GM12892 (cell line): ENCODE data around the gene KMT5B.

Source experiments
- DNase-seq: peaks from one replicate; pipeline ENCODE4 v3.0.0; 2011; ENCODE audit not compliant: insufficient read length
- FAIRE-seq: peaks from 2 replicates; lab custom pipeline; 2011; peaks lifted over from hg19 to GRCh38; lab: Jason Lieb, UNC
- POLR2A ChIP-seq: IDR thresholded peaks from 2 replicates; pipeline ENCODE4 v1.6.1; 2011; ENCODE audit warnings: low read depth, low read length, control low read depth
- POLR2AphosphoS5 ChIP-seq: IDR thresholded peaks from 2 replicates; pipeline ENCODE4 v1.6.1; 2011; ENCODE audit warnings: low read depth, low read length, control low read depth
- TAF1 ChIP-seq: IDR thresholded peaks from 2 replicates; pipeline ENCODE4 v1.6.1; 2011; ENCODE audit warnings: low read depth, mild to moderate bottlenecking, control low read depth, low read length, borderline replicate concordance

Gene KMT5B

DNA sequence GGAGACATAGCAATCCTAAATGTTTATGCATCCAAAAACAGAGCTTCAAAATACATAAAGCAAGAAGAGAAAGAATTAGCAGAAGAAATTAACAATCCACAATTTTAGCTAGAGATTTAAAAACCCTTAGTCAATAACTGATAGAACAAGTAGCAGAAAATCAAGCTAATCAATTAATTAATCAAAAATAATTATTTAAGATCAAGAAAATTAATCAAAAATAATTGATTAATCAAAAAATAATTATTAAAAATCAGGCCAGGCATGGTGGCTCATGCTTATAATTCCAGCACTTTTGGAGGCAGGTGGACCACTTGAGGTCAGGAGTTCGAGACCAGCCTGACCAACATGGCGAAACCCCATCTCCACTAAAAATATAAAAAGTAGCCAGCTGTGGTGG lies 29.5 kb upstream of the KMT5B start:
- FAIRE-seq, result no peak
- no peak for DNase-seq
- no peak for TF ChIP-seq POLR2AphosphoS5
- TF ChIP-seq POLR2A, result no peak
- no peak for TF ChIP-seq TAF1

- DNase-seq (no peak), FAIRE-seq (no peak)
- TF ChIP-seq POLR2AphosphoS5 (no peak), POLR2A (no peak), TAF1 (no peak)
Measured at GRCh38 chr11:68231621-68232020, 18.5 kb upstream of the KMT5B start.

- FAIRE-seq (no peak), DNase-seq (no peak)
- no peak for TF ChIP-seq POLR2A
- TF ChIP-seq TAF1, result no peak
- no peak for TF ChIP-seq POLR2AphosphoS5
Measured at GRCh38 chr11:68229601-68230000, 16.5 kb upstream of the KMT5B start.

DNA sequence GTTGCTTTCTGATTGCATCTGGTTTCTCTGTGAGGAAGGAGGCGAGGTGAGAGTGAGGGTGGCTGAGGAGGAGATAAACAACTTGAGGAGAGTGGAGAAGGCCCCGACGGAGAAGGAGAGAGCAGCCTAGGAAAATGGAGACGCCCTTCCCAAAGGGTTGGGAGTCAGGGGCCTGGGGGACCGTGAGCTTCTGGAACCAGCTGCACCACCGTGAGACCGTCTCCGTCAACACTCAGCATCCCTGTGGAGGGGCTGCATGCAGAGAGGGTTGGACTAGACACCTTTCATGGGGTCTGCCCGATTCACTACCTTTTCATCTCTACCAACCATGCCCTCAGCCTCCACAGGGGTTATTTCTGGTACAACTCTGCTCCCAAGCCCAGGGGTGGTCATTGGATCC lies 13.3 kb upstream of the KMT5B start:
- FAIRE-seq, result no peak
- TF ChIP-seq TAF1 (no peak), POLR2AphosphoS5 (no peak), POLR2A (no peak)

DNA sequence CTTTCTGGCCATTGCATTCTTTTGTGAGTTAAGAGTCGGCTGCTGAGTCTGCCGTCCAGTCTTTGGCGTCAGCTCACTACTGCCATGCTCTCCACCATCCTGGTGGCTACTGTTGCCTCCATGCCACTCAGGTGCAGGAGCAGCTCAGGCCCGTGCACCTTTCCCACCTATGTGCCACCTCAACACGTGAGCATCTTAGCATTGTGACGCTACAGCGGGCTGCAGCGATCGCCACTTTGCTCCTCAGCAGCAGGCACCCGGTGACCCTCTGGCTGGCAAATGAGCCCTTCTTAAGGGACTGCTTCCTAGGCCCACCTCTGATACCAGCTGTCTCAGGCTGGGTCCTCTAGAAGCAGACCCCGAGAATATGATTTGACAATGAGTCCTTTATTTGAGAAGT lies 11.5 kb upstream of the KMT5B start:
- no peak for FAIRE-seq
- no peak for DNase-seq

More for the DNA sequence above, 13.3 kb upstream of the KMT5B start:
- no peak for DNase-seq

GRCh38 chr11:68223275-68223674 lies 10.2 kb upstream of the KMT5B start:
- TF ChIP-seq POLR2AphosphoS5, result no peak
- TF ChIP-seq TAF1, result no peak
- TF ChIP-seq POLR2A, result no peak
- DNase-seq (no peak), FAIRE-seq (no peak)

More for the DNA sequence above, 11.5 kb upstream of the KMT5B start:
- TF ChIP-seq POLR2A (no peak), POLR2AphosphoS5 (no peak), TAF1 (no peak)

DNA sequence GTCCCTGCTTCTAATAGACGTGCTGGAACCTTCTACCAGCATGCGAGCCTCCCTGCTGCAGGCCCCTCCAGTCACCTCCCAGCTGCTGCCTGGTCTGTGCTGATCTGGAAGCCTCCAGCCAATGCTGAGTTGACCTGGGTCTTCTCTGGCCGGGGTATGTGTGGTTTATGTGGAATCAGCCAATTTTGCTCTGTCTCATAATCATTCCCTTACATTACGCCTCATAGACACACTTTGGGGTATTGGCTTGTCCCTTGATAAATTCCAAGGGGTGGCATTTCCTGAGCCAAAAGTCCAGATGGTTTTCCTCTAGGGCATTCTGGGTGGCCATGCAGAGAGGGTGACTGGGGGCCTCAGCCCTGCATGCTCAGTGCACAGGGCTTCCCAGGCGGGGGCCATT lies 8.3 kb upstream of the KMT5B start:
- DNase-seq, result no peak
- no peak for FAIRE-seq
- TF ChIP-seq POLR2A, result no peak
- TF ChIP-seq POLR2AphosphoS5, result no peak
- no peak for TF ChIP-seq TAF1

GRCh38 chr11:68216171-68216938 lies 3.3 kb upstream of the KMT5B start:
- no peak for DNase-seq
- no peak for FAIRE-seq
- no peak for TF ChIP-seq POLR2AphosphoS5
- no peak for TF ChIP-seq POLR2A
- no peak for TF ChIP-seq TAF1

DNA sequence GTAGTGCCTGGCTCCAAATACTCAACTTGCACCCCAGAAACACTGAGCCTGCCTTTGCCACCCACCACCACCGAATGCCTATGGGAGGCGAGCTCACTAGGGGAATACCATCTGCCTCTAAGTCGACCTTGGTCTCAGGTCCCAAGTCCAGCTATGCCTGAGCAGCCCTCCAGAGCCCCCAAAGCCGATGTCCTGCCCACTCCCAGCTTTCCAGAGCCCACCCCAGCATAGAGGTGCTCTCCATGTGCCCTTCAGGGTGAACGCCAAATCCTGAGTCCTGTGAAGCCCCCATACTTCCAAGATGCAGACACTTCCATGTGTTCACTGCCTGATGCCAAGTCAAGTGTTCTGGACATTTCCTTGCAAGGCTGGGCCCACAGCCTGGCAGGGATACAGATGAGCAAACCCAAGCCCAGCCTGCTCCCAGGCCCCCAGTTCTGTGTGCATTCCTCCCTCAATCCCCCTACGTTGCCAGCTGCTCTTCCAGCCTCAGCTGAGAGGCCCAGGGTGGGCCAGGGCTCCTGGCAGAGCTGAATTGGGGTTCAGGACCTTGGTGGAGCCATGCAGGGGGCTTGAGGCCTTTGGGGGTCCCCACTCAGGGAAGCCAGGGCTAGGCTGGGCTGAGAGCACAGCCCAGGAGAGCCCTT lies 2.6 kb upstream of the KMT5B start:
- TF ChIP-seq POLR2A (no peak), TAF1 (no peak), POLR2AphosphoS5 (no peak)

DNA sequence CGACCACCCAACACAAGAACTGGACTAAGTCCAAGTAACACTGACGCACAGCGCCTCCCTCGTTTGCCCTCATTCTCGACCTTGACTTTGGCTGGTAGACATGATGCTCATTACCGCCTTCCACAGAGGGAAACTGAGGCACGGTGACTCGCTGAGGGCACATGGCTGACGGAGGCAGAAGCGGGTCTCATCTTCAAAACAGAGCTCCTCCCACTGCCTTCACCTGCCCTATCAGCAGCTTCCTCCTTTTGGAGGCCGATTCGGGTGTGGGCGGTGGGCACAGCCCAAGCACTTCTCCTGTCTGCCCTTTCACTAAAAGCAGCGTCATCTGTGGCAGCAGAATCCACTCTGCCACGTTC lies 2.0 kb upstream of the KMT5B start:
- no peak for DNase-seq
- no peak for TF ChIP-seq POLR2A
- no peak for TF ChIP-seq POLR2AphosphoS5
- FAIRE-seq, result no peak

More for the DNA sequence above, 2.6 kb upstream of the KMT5B start:
- FAIRE-seq, result no peak
- no peak for DNase-seq

DNA sequence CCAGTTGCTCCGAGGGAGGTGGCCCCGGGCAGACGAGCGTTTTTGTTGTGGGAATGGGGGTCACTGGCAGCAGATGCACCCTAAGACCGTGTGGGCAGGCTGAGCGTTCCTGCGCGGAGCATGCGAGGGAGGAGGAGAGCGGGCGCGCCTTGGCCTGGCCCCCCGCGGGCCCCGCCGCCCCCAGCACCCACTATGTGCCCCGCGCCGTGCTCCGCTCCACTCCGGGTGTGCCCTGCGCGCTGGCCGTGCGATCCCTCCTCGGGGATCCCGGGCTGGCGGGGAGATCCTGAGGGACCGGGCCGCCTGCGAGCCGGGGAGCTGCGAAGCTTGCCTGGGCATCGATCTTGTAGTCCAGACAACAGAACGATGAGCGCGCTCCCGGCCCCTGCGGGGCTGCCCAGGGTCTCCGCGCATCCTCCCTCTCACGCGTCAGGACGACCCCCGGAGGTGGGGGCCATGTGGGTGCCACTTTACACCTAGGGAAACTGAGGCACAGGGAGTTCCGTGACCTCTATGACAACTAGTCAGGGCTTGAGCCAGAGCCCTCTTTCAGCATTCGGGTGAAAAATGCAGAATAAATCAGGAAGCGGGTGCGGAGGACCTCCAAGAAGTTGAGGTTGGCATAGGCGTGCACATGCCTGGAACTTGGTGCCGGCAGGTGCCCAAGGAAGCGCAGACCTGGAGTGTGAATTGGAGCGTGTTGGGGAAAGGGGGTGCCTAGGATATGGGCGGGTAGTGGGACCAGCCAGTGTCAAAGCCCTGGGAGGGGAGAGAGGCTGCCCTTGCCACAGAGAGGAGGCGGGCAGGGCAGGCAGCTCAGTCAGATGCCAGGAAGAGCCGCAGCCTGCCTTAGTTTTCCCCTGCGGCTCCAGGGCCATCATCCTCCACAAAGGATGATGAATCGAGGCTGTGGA lies 1.3 kb upstream of the KMT5B start:
- FAIRE-seq, result peak; percentile 48
- TF ChIP-seq POLR2AphosphoS5 (no peak), POLR2A (no peak), TAF1 (no peak)
- no peak for DNase-seq
